ENCODE results near the gene NPLOC4.

NPLOC4 gene

GRCh38 chr17:81518113-81518784 lies 118.7 kb downstream of the NPLOC4 start:
- no peak for DNase-seq (ENCODE audit: low spot score)

GRCh38 chr17:81517339-81518112 lies 119.4 kb downstream of the NPLOC4 start:
- no peak for DNase-seq (ENCODE audit: low spot score)

GRCh38 chr17:81517009-81517338 lies 119.9 kb downstream of the NPLOC4 start:
- DNase-seq (ENCODE audit: low spot score): no peak

GRCh38 chr17:81516439-81516838 lies 120.5 kb downstream of the NPLOC4 start:
- DNase-seq (ENCODE audit: low spot score): no peak

GRCh38 chr17:81515530-81516041 lies 121.3 kb downstream of the NPLOC4 start:
- DNase-seq (ENCODE audit: low spot score): no peak

- DNase-seq (ENCODE audit: low spot score): peak; percentile 71
Measured at GRCh38 chr17:81514739-81515529, 122.0 kb downstream of the NPLOC4 start.

- DNase-seq (ENCODE audit: low spot score): no peak
Measured at GRCh38 chr17:81514489-81514738, 122.5 kb downstream of the NPLOC4 start.

- peak; percentile 19 for DNase-seq (ENCODE audit: low spot score)
Measured at GRCh38 chr17:81513753-81514488, 123.0 kb downstream of the NPLOC4 start.

GRCh38 chr17:81513372-81513752 lies 123.5 kb downstream of the NPLOC4 start:
- peak; percentile 56 for DNase-seq (ENCODE audit: low spot score)

GRCh38 chr17:81512562-81513371 lies 124.1 kb downstream of the NPLOC4 start, which contains the start of gene ACTG1:
TSS of gene ACTG1 (minus strand) at chr17:81512799. CDS start at chr17:81512354, 445 bp downstream.
- DNase-seq (ENCODE audit: low spot score): peak; percentile 95

GRCh38 chr17:81511804-81512561 lies 124.9 kb downstream of the NPLOC4 start:
- peak; percentile 26 for DNase-seq (ENCODE audit: low spot score)

GRCh38 chr17:81511554-81511803 lies 125.4 kb downstream of the NPLOC4 start:
- no peak for DNase-seq (ENCODE audit: low spot score)

- DNase-seq (ENCODE audit: low spot score): peak; percentile 42
Measured at GRCh38 chr17:81510785-81511553, 125.9 kb downstream of the NPLOC4 start.

- DNase-seq (ENCODE audit: low spot score): peak; percentile 14
Measured at GRCh38 chr17:81509972-81510784, 126.7 kb downstream of the NPLOC4 start.

- DNase-seq (ENCODE audit: low spot score): peak; percentile 50
Measured at GRCh38 chr17:81509207-81509971, 127.5 kb downstream of the NPLOC4 start.

GRCh38 chr17:81508639-81509206 lies 128.2 kb downstream of the NPLOC4 start:
- DNase-seq (ENCODE audit: low spot score): no peak
